GM18909 (cell line): Measurements from ENCODE around the gene BYSL.

Experiments used
- ATAC-seq: cut with Tn5 transposase; IDR thresholded peaks from one replicate; pipeline ENCODE4 v1.9.1; 2021; ENCODE audit warnings: mild to moderate bottlenecking; ENCODE audit not compliant: unreplicated experiment, poor library complexity

The BYSL gene, protein sequence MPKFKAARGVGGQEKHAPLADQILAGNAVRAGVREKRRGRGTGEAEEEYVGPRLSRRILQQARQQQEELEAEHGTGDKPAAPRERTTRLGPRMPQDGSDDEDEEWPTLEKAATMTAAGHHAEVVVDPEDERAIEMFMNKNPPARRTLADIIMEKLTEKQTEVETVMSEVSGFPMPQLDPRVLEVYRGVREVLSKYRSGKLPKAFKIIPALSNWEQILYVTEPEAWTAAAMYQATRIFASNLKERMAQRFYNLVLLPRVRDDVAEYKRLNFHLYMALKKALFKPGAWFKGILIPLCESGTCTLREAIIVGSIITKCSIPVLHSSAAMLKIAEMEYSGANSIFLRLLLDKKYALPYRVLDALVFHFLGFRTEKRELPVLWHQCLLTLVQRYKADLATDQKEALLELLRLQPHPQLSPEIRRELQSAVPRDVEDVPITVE

DNA sequence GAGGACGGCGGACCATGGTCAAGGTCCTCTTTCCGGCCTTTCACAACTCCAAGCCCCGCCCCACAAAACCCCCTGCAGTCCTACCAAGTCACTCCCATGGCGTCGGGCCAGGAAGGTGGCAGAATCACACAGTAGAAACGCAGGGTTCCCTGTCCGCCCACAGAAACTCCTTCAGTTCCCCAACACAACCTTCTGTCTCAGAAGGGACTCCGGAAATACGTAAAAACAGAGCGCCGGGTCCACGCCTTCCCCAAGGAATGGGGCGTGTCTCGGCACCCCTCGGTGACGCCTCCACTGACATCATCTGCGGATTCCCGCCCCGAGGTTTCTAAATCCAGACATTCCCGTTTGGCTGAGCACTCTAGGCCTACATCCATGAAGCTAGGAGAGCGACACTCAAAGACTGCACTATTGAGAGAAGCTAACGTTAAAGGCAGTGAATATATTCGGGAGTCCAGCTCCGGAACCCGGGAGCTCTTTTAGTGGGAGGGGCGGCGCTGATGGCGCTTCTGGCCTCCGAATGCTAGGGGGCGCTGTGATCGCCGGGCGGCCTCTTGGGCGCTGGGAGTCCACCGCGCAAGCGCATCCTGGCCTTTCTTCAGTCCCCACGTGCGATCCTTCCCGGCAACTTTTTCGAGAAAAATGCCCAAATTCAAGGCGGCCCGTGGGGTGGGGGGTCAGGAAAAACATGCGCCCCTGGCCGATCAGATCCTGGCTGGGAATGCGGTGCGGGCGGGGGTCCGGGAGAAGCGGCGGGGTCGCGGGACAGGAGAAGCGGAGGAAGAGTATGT is at the start of gene BYSL, which contains the start of gene MED20:
Gene BYSL, plus strand, starts transcription at position 579 of the 791 bp plus-strand sequence. Its CDS starts 64 bp downstream, at position 643.
Gene MED20, minus strand, starts transcription at position 219 of the 791 bp plus-strand sequence. Its CDS starts 121 bp downstream, at position 98.
- ATAC-seq, result peak; percentile 91

DNA sequence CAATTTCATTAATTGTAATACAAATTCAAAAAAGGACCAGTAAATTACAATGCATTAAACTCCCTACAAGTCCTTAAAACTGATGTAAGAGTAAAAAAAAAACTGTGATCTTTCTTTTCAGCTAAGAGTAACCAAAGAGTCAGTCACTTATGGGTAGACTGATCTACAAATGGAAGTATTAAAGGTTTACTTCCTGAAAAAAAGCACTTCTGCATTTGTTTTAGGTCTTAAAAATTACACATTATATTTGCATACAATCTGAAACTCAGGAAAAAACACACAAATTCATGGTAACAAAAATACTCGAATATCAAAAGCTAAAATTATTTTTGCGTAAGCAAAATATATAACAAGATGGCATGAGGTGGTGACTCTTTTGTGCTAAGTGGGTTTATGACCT is 49.6 kb upstream of the BYSL start:
- no peak for ATAC-seq

DNA sequence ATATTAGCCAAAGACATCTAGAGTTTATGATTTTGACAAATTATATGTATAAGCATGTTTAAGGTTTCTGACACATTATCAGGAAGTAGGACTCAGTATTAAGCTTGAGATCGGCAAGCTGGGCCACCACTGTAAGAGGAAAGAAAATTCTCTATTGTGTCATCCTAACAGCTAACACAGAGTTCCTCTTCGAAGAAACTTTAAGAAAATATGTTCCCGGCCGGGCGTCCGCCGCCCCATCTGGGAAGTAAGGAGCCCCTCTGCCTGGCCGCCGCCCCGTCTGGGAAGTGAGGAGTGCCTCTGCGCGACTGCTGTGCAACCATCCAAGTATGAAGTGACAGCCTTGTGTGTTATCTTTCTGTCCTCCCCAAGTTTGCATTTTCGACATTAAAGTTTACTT is 49.2 kb upstream of the BYSL start:
- ATAC-seq, result no peak

DNA sequence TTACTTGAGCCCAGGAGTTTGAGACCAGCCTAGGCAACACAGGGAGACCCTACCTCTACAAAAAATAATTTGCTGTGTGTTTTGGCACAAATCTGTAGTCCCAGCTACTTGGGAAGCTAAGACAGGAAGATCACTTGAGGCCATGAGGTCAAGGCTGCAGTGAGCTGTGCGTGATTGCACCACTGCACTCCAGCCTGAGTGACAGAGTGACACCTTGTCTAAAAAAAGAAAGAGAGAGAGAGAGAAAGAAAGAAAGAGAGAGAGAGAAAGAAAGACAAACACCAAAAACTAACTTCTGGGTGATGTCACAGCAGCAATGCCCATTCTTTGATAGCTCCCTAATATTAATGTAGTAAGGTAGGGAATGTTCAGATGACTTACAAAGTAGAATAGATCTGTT is 46.6 kb upstream of the BYSL start:
- ATAC-seq, result no peak

- no peak for ATAC-seq
These were observed 44.1 kb upstream of the BYSL start for GRCh38 chr6:41877051-41877680.

- no peak for ATAC-seq
These were observed 43.1 kb upstream of the BYSL start for GRCh38 chr6:41878246-41878645.

GRCh38 chr6:41878961-41879405 is 42.3 kb upstream of the BYSL start:
- no peak for ATAC-seq

- ATAC-seq, result no peak
These were observed 39.8 kb upstream of the BYSL start for GRCh38 chr6:41881506-41881905.

- no peak for ATAC-seq
These were observed 36.3 kb upstream of the BYSL start for GRCh38 chr6:41884957-41885356.

- ATAC-seq, result no peak
These were observed 35.4 kb upstream of the BYSL start for GRCh38 chr6:41885930-41886329.

DNA sequence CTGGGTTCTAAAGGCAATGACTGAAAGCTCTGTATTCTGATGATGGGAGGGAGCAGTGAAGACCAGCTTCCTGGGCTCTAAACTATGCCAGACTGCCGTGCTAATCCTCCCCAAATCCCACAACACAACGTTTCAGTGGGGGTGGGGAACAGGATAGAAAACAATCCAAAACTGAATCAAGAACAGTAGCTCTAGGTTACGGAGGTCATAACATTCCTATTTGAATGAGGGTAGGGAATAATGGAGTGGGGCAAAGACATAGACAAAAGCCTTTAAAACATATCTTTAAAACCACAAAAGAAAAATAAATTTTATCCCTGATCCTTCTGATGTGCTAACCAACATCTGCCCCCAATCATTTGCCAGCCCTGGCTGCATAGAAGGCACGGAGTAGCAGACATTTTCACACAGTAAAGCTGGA is 34.0 kb upstream of the BYSL start:
- ATAC-seq, result no peak

- no peak for ATAC-seq
These were observed 28.3 kb upstream of the BYSL start for GRCh38 chr6:41892921-41893564.

GRCh38 chr6:41894366-41895299 is 26.7 kb upstream of the BYSL start:
- ATAC-seq, result peak; percentile 23

DNA sequence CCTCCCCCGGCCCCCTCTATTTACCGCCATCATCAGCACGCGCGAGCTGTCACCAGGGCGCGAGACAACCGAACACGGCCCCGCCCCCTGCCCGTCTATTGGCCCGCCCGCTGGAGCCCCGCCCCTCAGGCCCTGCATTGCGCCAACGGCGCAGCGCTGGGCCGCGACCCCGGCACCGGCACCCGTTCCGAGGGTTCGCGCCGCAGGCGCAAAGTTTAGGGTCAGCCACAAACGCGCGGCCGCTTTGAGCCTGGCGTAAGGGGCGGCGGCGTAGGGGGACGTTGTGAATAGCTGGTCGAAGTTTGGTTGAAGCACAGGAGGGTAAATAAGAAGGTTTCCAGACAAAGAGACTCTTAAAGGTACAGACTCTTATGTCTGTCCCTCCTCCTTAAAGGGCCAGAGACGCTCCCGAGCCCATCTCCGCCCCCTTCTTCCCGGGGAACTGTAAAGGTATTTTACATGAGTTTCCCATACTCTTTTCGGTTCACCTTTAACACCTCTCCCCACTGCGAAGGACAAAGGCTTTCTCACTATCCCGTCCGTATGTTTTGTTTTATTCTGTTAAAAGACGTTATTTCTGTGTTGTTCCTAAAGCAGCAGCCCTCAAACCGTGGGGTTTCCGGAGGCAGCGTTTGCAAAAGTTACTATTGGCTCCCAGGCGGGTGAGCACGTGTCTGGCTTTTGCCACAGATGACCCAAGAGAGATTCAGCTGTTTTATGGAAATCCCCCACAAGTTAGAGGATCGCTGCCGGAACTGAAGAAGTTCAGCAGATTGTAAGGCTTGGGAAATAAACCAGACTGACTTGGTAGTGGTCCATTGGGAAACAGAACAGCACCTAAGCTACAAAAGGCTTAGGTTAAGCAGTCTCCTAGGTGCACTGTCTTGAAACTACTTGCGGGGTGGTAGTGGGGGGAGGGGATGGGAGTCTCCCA is 25.7 kb upstream of the BYSL start, which contains the start of gene USP49:
Gene USP49, minus strand, starts transcription at position 76 of the 934 bp plus-strand sequence. CDS start 88,392 bp downstream, outside the sequence.
- ATAC-seq, result peak; percentile 83

DNA sequence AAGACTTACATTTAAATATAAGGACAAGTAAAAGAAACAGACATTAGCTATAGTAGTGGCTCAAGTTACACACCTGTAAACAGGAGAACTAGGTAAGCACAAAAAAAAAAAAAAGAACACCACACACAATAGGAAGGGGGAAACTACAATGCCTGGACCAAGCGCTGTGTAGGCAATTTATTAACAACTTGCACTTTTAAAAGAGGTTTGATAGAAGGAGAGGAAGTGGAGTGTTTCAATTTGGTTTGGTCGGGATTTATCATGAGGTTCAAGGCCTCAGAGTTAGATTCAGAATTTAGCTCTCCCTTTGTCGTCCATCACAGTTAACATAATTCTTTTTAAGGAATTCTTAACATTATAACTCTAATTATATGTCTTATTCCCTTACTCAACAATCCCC is 25.0 kb upstream of the BYSL start:
- ATAC-seq, result no peak

- no peak for ATAC-seq
These were observed 20.4 kb upstream of the BYSL start for GRCh38 chr6:41900861-41901260.

DNA sequence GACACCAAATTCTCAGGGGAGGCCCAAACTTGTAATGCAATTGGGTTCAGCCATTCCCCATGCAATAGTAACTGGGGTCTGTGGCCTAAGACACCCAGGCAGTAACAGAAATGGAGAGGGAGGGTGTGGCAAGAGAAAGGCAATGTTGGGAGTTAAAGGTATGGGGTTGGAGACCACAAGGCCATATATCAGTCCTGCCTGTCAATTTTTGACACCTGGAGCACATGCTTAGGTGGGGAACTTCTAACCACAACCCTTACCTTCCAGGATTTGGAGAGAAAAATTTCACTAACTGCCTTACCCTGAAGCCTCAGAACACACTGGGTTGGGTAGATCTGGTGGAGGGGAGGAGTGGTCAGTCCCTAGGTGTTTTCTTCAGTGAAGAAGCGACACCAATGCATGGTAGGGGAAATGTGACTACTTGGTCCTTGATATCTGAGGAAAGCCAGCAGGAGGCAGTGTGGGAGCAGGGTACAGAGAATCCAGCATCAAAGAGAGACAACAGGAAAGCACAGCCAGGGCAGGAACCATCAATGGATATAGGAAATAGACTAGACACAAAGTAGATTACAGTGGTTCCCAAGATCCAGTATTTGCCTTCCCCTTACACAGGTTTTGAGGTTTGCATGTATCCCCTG is 19.3 kb upstream of the BYSL start:
- ATAC-seq, result no peak

DNA sequence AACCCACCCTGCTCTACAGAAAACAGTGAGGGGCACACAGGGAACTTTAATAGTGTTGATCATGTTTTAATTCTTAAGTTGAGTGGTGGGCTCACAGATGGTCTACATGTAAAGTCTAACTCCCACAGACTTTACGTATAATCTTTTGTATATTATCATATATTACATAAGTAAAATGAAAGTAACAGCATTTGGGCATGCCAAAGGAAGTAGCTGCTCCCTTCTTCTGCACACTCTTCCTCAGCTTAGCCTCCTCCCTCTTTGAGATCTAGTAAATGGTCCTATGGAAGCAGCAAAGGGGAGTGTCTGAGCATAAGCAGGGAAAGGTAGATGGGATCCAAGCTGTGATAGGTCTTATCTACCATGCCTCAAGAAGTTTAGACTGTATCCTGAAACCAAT is 11.6 kb upstream of the BYSL start:
- no peak for ATAC-seq
